DMS153 (cell line): ENCODE data around the gene HNRNPK.
A peak's percentile ranks its signal among the peaks of the same experiment; 100 is the strongest.

ENCODE experiments used
- DNase-seq: peaks from one replicate; lab custom pipeline; 2025; lab: John Stamatoyannopoulos, UW

Gene HNRNPK

DNA sequence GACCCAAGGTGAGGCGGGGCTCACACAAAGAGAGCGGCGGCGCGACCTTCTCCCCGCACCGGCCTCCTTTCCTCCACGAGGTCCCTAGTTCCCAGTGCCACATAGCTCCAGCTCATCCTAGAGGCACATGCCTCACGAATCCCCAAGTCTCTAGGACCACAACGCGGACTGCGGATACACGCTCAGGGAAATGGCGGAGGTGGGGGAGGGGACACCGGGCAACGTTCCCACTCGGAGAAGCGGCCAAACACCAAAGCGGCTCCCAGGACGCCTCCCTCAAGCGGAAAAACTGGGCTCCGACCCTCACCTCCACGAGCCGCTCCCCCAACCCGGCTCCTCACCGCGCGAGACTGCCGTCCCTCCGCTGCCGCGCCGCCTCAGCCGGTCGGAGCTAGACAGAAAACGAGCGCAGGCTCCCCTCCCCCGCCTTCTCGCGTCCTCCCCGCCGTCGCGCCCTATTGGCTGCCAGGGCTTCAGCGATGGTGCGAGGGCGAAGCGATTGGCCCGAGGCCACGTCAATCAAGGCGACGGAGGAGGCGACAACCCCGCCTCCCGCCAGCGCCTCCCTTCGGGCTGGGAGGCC, at the start of gene HNRNPK:
TSS of gene HNRNPK (minus strand) at position 404 of the 583 bp plus-strand sequence. CDS start 1,963 bp downstream, outside the sequence.
- peak; percentile 94 for DNase-seq

DNA sequence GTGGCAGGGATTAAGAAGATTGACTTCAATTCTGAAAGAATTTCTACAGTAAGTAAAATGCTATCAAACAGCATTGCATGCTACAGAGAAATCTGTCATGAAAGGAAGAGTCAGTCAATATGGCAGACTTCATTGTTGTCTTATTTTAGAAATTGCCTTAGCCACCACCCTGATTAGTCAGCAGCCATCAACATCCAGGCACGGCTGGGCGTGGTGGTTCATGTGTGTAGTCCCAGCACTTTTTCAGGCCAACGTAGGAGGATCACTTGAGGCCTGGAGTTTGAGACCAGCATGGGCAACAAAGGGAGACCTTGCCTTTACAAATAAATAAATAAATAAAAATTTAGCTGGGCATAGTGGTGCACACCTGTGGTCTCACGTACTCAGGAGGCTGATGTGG, 47.2 kb upstream of the HNRNPK start:
- DNase-seq = no peak

DNA sequence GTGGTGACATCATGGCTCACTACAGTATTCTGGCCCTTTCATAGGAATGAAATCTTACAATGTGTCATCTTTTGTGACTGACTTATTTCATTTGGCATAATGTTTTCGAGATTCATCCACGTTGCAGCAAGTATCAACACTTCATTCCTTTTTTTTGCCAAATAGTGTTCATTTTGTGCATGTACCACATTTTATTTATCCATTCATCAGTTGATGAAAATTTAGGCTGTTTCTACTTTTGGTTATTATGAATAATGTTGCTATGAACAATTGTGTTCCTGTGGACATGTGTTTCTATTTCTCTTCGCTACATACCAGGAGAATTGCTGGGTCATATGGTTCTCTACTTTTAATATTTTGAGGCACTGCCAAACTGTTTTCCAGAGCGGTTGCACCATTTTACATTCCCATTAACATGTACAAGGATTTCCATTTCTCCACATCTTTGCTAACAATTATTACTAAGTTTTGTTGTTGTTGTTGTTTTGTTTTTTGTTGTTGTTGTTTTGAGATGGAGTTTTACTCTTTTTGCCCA, 44.1 kb upstream of the HNRNPK start:
- DNase-seq = no peak

DNA sequence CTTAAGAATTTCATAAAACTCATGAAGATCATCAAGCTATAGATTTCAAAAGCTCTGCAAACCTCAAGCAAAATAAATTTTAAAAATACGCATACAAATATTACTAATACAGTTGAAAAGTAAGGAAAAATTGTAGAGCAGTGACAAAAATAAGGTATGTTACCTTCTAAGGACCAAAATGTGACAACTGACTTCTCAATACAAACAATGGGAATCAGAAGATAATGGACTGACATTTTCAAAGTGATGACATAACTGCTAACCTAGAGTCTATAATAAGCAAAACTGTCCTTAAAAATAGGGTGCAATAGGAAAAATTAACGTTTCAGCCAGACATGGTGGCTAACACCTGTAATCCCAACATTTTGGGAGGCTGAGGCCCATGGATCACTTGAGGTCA, 27.6 kb upstream of the HNRNPK start:
- no peak for DNase-seq

DNA sequence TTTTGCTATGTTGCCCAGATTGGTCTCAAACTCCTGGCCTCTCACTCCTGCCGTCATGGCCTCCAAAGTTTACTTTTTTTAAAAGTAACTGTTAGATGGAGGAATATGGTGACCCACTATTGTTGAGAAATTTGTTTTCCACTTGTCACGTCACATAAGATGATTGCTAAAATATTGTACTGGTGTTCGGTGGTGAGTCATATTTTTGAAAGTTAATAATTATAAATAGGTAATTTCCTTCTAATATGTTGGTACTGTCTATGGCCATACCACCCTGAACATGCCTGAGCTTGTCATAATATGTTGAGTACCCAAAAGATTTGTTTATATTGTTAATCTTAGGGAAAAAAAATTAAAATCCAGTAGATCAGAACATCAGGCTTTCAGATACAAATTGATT, 23.2 kb upstream of the HNRNPK start:
- DNase-seq = no peak

DNA sequence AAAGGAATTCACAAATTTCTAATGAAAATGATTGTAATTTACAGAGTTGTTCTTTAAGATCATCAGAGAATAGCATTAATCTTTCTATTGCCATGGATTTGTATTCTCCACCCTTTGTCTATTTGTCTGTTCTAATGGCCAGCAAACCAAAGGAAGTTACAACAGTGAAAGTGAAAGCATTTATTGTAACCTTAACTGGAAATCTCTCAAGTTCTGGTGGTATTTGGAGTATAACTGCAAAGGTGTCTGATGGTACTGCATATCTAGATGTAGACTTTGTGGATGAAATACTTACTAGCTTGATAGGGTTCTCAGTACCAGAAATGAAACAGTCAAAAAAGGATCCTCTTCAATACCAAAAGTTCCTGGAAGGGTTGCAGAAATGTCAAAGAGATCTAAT, 22.3 kb upstream of the HNRNPK start:
- no peak for DNase-seq

DNA sequence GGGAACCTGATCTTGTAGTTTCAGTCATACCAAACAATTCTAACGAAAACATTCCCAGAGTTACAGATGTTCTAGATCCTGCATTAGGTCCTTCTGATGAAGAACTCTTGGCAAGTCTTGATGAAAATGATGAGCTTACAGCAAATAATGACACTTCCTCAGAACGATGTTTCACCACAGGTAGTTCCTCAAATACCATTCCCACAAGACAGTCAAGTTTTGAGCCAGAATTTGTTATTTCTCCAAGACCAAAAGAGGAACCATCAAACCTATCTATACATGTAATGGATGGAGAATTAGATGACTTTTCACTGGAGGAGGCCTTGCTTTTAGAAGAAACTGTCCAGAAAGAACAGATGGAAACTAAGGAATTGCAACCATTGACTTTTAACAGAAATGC, 21.6 kb upstream of the HNRNPK start:
- no peak for DNase-seq

DNA sequence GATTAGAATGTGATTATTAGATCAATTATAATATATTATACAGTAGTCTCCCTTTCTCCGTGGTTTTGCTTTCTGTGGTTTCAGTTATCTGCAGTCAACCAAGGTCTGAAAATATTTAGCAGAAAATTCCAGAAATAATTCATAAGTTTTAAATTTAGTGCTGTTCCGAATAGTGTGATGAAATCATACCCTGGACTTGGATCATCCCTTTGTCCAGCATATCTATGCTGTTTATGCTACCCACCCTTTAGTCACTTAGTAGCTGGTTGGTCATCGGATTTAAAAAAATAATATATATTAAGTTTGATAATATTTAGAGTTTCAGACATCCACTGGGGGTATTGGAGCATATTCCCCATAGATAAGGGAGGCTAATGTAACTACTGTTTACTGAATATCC, 20.2 kb upstream of the HNRNPK start:
- no peak for DNase-seq

DNA sequence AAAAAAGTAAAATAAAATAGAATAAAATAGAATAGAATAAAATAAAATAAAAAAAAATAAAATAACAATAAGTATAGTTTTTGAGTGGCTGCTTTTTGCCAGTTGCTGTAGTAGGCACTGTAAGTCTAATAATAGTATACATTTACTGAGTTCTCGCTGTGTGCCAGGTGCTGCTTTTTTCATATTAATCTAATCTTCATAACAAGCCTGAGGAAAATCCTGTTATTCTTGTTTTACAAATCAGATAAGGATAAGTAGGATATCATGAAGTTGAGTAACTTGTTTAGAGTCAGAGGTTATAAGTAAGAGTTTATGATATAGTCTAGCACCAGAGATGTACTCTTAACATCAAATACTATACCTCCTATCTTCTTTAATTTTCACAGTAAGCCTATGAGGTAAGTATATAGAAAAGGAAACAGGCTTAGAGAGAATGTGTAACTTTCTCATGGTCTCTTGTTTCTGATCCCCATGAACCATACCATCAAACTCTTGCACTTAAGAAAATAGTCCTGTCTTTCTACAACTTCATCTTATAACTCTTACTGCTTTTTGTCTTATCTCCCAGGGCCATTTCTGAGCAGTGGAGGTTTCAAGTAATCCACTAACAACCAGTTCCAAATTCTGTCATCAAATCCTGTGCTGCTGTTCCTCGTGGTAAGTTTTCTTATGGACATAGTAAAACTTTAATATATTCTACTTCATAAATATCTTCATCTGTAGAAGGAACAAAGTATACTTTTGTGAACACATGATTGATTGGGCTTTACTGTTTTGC, 19.3 kb upstream of the HNRNPK start:
- DNase-seq = no peak

DNA sequence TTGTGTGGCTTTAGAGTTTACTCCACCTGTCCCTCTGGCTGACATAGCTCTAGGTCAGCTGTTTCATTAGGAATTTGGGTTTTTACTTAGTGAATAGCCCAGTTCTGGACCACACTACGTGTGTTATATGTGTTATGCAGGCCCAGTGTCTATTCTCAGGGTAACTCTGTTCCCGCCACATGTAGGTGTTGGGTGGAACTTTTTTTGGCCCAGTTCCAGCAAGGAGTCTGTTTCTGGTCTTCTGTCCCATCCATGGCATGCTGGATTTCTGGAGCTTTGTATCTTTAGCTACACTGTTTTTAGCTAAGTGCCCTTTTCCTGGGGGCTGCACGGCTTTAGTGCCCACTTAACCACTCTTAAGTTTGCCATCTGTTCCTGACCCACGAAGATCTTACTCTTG, 16.1 kb upstream of the HNRNPK start:
- DNase-seq = no peak

DNA sequence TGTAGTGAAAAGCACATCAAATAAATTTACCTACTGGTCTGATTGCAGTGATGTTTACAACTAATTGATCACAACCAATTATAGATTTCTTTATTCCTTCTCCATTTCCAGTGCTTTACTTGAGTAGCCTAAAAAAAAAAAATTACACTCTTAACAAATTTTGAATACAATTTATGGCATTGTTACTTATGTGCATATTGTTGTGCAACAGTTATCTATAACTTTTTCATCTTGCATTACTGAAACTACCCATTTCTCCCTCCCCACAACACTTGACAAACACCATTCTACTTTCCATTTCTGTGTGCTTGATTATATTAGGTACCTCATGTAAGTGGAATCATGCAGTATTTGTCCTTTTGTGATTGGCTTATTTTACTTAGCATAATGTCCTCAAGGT, 12.9 kb upstream of the HNRNPK start:
- no peak for DNase-seq

DNA sequence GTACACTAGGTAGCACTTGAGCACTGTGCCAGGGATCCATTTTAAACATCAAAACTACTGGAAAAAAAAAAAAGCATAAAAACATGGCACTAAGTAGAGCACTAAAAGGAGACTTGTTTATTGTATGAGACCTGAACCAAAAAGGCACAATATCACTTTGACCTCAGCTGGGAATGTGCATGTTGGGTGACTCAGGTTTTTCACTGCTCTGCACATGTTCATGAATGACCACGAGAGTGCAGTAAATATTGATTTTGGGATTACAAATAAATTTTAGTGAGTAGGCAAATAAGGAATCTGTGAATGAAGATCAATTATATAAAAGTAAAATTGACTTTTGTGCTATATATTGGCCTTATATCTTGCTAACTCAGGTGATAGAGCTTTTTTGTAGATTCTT, 12.4 kb upstream of the HNRNPK start:
- peak; percentile 52 for DNase-seq

DNA sequence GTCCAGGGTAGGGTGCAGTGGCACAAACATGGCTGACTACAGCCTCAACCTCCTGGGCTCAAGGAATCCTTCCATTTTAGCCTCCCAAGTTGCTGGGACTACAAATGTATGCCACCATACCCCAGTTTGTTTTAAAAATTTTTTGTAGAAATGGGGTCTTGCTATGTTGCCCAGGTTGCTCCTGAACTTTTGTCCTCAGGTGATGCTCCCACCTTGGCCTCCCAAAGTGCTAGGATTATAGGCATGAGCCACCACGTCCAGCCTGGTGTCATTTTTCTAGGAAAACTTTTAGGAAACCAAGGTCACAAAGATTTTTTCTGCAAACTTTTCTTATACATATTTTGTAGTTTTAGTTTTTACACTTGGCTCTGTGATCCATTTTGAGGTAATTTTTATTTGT, 11.3 kb upstream of the HNRNPK start:
- no peak for DNase-seq

DNA sequence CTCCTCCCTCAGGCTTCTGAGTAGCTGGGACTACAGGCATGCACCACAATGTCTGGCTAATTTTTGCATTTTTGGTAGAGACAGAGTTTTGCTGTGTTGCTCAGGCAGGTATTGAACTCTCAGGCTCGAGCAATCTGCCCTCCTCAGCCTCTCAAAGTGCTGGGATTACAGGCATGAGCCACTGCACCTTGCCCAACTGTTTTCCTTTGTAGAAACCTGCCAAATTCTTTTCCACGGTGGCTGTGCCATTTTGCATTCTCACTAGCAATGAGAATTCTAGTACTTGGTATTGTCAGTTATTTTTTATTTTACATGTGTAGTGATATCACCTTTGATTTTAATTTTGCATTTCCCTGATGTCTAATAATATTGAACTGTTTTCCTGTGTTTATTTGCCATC, 8.4 kb upstream of the HNRNPK start:
- no peak for DNase-seq

DNA sequence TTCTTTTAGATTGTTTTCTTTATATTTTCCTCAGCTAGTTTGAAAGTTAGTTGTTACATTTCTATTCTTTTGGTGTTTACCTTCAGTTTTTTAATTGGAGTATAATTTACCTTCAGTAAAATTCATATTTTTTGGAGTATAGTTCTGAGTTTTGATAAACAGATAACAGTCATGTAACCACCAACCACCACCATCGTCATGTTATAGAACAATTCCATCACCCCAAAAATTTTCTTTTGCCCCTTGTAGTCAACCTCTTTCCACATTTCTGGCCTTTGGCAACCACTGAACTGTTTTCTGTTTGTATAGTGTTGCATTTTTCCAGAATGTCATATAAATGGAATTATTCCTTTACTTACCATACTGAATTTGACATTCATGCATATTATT, 7.4 kb upstream of the HNRNPK start:
- no peak for DNase-seq

DNA sequence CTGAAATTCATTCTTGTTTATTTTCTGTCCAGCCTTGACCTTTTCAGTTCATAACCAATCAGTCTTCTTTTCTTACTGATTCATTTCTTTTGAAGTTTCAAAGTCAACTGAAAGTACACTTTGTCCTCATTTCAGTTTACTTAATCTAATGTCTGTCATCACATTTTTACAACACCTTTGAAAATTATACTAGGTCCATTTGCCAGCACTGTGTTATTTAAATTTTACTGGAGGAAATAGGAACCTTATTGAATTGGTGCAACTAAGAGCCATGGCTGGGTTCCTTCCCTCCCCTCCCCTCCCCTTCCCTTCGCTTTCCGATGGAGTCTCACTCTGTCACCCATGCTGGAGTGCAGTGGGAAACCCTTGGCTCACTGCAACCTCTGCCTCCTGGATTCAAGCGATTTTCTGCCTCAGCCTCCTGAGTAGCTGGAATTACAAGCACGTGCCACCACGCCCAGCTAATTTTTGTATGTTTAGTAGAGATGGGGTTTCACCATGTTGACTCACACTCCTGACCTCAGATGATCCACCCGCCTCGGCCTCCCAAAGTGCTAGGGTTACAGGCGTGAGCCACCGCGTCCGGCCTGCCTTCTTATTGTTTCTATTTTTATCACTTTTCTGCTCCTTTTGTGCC, 6.9 kb upstream of the HNRNPK start:
- DNase-seq = no peak

DNA sequence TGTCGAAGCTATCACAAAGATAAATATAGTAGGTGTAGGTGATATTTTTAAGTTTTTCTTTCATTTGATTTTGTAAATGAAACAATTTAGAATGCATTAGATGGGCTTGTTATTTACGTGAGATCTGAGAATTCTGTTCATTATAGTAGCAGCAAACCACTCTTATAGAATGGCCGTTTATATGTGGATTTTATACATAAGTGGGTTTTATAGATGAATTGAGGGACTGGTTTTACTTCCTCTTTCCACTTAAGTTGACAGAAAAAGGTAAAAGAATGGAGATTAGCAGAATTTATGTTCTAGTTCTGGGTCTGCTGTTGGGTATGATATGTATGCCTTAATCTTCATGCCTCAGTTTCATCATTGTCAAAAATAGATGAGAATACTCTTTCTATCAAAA, 6.2 kb upstream of the HNRNPK start:
- DNase-seq = no peak

DNA sequence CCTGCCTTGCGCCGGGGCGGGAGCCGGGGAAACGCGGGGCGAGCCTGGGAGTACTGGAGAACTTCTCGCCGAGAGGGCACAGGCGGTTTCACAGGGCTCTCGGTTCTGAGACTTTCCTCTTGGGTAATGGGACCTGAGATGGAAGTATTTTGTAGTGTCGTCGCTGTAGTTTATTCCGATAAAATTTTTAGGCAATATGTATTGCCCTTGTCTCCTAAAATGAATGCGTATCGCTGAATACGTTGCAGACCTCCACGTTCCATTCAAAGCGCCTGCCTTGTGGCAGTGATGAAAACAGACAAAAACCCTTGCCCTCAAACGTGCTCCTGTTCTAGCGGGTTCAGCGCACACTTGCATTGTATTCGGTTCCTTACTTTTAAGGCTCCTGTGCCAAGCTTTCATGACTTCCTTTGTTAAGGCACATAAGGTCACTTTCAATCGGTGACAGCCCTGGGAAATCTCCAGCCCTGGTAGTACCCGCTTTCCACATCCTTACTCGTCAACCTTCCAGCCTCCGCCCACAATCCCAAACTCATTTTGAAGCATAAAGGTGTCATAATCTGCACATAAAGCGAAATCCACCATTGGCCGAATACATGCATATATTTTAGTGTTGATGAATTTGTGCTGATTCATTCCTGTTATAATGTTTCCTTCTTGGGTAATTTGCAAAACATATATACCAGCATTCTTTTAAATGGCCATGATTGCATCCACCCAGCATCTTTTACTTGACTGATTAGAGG, 1.3 kb upstream of the HNRNPK start:
- peak; percentile 14 for DNase-seq

DNA sequence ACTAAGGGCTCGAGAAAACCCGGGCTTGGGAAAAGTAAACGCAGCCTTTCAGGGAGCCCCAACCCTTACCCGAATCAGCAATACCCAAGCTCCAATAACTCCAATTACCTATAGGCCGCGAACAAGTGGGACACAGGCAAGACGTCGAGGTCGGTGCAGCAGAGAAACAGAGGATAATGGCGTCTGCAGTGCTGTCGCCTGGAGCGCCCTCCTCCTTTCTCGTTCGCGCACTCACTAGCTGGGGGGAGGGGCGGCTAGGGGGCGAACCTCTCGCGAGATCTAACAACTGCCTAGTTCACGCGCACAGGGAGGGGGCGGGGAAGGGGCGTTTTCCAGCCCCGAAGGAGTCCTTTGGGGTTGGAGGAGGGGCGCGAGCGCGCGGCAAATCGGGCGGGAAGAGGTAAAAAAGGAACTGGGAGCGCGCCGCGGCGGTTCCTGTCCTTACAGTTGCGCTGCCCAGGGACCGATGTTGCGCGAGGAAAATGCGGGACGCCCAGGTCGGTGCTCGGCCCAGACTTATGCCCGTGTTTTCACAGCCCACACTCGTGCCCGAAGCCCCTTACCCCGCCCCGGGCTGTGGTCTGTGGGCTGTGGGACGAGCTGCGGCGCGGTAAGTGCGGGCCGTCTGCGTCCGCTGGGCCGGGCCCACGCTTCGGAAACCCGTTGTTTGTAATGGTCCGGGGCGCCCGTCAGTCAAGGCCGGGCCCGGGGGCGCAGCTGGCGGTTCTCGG, 545 bp upstream of the HNRNPK start, which contains the start of gene RMI1:
TSS of gene RMI1 (plus strand) at position 411 of the 731 bp plus-strand sequence. CDS start 20,182 bp downstream, outside the sequence.
- peak; percentile 97 for DNase-seq

DNA sequence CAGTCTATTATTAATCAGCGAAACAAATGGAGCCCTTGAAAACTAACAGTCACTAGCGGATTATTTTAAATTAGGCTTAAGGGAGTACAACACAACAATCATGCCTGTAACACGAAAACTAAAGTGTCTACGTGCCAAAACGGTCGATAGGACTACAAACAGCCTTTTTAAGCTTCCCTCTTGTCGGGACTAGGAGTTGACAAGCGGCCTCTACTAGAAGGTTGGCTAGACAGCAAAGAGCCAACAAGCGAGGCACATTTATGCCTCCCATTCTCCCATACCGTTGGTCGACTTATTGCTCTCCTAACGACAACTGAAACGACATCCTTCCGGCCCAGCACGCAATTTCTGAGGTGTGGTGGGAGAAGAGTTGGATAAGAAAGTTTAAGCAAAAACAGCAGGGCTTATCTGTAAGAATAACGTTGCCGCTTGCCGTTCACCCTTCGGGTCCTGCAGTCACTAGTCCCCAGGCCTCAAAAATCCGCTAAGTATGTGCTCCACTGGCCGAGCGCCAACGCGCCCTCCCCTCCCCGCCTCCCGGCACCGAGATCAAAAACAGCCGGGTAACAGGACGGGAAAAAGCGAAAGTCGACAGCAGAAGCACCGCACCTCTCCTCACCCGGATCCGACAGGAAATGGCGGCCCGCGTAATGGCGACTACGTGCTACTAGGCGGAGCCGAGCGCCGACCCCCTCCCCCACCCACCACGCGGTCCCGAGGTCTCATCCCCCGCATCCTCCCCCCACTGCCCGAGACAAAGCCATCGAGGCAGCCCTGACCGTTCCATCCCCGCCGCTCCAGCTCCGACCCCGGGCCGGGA, 813 bp downstream of the HNRNPK start:
- DNase-seq = peak; percentile 32

DNA sequence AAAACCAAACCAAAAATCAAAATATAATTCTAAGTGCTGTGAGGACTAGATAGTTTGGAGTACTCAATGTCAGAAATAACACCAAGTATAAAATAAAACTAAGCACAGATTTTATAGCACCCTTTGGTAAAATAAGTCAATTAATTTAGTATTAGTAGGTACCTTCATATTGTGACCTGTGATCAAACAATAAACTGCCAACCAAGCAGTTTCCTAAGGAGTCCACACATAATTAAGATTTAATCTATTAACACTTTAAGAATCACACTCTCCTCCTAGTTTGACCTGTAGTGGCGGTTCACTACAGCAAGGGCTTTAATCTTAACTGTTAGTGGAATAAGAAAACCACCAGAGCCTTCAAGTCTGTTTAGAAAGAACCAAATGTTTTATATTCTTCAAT, 2.8 kb downstream of the HNRNPK start:
- DNase-seq = no peak
